ENCODE results near the gene ALPK1.

ALPK1 gene

DNA sequence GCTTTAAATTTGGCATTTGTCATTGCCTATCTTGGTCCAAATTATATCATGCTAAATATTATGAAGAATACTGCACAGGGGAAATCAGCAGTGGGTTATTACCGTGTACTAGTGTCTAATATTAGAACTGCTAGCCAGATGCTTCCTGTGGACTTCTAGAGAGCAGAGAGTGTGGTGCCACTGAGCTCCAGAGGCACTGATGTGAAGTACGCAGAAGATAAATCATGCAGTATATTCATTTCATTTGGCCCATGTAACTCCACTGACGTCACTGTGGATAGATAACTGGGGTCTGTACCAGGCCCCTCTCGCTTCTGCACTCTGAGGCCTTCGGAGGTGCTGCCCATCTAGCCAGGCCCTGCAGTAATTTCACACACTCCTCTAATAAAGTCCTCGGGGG is 80.0 kb downstream of the ALPK1 start:
- DNase-seq (ENCODE audit: low read depth, low spot score): no peak
- H3K4me3 ChIP-seq (ENCODE audit: low read depth, low read length): no peak overlapping the region
- no peak for TF ChIP-seq CTCF (IDR thresholded peaks at IDR 0.05; ENCODE audit: low read depth, low read length)
- in situ Hi-C loops (cut with HindIII; ENCODE audit: low sequenced_read_pairs): no loop called here

DNA sequence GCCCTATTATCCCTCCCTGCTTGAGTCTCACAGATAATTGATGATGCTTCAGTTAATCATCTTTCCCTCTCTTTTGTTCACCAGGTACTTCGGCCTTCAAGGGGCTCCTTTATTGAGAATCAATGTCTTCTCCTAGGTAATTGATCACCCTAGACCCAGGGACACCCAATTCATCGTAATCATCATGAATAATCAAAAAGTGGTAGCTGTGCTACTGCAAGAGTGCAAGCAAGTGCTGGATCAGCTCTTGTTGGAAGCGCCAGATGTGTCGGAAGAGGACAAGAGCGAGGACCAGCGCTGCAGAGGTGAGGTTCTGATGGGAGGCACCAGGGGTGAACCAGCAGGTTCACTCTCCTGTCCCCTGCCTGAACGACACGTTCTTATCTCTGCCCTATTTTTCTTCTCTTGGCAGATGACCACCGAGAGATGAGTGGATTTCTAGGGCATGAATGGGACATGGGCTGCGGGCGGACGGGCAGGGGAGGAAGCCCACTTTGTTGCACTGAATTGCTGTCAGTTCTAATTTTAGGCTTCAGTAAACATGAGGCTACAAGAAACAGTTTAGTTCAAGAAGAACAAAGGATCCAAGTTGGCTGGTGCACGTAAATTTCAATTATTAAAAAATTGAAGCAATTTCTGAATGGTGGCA is 80.5 kb downstream of the ALPK1 start:
- no peak for DNase-seq (ENCODE audit: low read depth, low spot score)
- no peak for TF ChIP-seq CTCF (IDR thresholded peaks at IDR 0.05; ENCODE audit: low read depth, low read length)
- in situ Hi-C loops (cut with HindIII; ENCODE audit: low sequenced_read_pairs): no loop called here
- no peak overlapping the region for H3K4me3 ChIP-seq (ENCODE audit: low read depth, low read length)

GRCh38 chr4:112378243-112378620 is 81.1 kb downstream of the ALPK1 start:
- no peak for DNase-seq (ENCODE audit: low read depth, low spot score)
- in situ Hi-C loops (cut with HindIII; ENCODE audit: low sequenced_read_pairs): no loop called here
- no peak for TF ChIP-seq CTCF (IDR thresholded peaks at IDR 0.05; ENCODE audit: low read depth, low read length)
- no peak overlapping the region for H3K4me3 ChIP-seq (ENCODE audit: low read depth, low read length)

- TF ChIP-seq CTCF (IDR thresholded peaks at IDR 0.05; ENCODE audit: low read depth, low read length): no peak
- in situ Hi-C loops (cut with HindIII; ENCODE audit: low sequenced_read_pairs): no loop called here
- DNase-seq (ENCODE audit: low read depth, low spot score): no peak
- H3K4me3 ChIP-seq (ENCODE audit: low read depth, low read length): no peak overlapping the region
Observed at GRCh38 chr4:112378858-112379257, 81.7 kb downstream of the ALPK1 start.

DNA sequence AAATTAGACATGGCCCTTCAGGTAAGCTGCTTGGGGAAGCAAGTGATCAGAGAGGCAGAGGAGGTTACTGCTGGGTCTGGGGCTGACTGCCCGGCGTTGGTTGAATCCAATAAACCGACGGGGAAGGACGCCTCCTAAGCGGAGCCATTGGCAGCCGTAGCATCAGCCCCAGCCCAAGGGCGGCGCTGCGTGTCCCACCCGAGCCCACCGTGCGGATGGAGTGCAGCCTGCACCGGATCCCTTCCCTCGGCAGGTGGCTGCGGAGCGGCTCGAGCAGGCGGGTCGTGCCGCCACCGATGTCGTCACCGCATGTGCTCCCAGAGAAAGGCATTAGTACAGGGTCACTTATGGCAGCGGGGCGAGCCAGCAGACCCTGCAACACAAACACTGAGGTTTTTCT is 82.1 kb downstream of the ALPK1 start:
- DNase-seq (ENCODE audit: low read depth, low spot score): no peak
- TF ChIP-seq CTCF (IDR thresholded peaks at IDR 0.05; ENCODE audit: low read depth, low read length): no peak
- in situ Hi-C loops (cut with HindIII; ENCODE audit: low sequenced_read_pairs): no loop called here
- peak overlapping the region; percentile 15 for H3K4me3 ChIP-seq (ENCODE audit: low read depth, low read length)

- TF ChIP-seq CTCF (IDR thresholded peaks at IDR 0.05; ENCODE audit: low read depth, low read length): no peak
- DNase-seq (ENCODE audit: low read depth, low spot score): no peak
- in situ Hi-C loops (cut with HindIII; ENCODE audit: low sequenced_read_pairs): no loop called here
- no peak overlapping the region for H3K4me3 ChIP-seq (ENCODE audit: low read depth, low read length)
Observed at GRCh38 chr4:112381996-112382692, 85.0 kb downstream of the ALPK1 start.

Data from astrocyte of the spinal cord (primary cell).